ENCODE data around the gene MPRIP.

Gene MPRIP

GRCh38 chr17:17231621-17232302 is 189.5 kb downstream of the MPRIP start:
- Mint-ChIP-seq H3K9me3 (no peaks in the 10 kb centered on the region), H3K27ac (no peak overlapping the region), H3K4me3 (no peak overlapping the region), H3K27me3 (no peaks in the 10 kb centered on the region), H3K36me3 (peaks cover 2% of the 10 kb centered on the region), H3K4me1 (peaks cover 27% of the 10 kb centered on the region)

GRCh38 chr17:17232303-17232621 is 190.0 kb downstream of the MPRIP start:
- Mint-ChIP-seq H3K27me3 (no peaks in the 10 kb centered on the region), H3K9me3 (no peaks in the 10 kb centered on the region), H3K36me3 (peaks cover 2% of the 10 kb centered on the region), H3K4me1 (peaks cover 27% of the 10 kb centered on the region), H3K27ac (no peak overlapping the region), H3K4me3 (no peak overlapping the region)

- Mint-ChIP-seq H3K27me3 (no peaks in the 10 kb centered on the region), H3K4me1 (peaks cover 40% of the 10 kb centered on the region), H3K9me3 (no peaks in the 10 kb centered on the region), H3K36me3 (no peaks in the 10 kb centered on the region), H3K27ac (peak overlapping the region; percentile 10), H3K4me3 (peak overlapping the region; percentile 96)
Observed at GRCh38 chr17:17235212-17236174, 193.2 kb downstream of the MPRIP start.

- no peaks in the 10 kb centered on the region for H3K36me3 Mint-ChIP-seq
- H3K9me3 Mint-ChIP-seq, result no peaks in the 10 kb centered on the region
- H3K4me3 Mint-ChIP-seq, result peak overlapping the region; percentile 96
- H3K4me1 Mint-ChIP-seq, result peaks cover 40% of the 10 kb centered on the region
- H3K27me3 Mint-ChIP-seq, result no peaks in the 10 kb centered on the region
- peak overlapping the region; percentile 100 for H3K27ac Mint-ChIP-seq
Observed at GRCh38 chr17:17236295-17237025, 194.2 kb downstream of the MPRIP start.

GRCh38 chr17:17237026-17237799 is 195.0 kb downstream of the MPRIP start, which contains the start of gene FLCN:
Gene FLCN (minus strand): TSS chr17:17237168. CDS start chr17:17228137, 9,031 bp downstream.
- no peaks in the 10 kb centered on the region for H3K36me3 Mint-ChIP-seq
- H3K4me1 Mint-ChIP-seq, result peaks cover 34% of the 10 kb centered on the region
- H3K27ac Mint-ChIP-seq, result peak within 1 kb of the TSS; percentile 100
- peak within 1 kb of the TSS; percentile 96 for H3K4me3 Mint-ChIP-seq
- H3K27me3 Mint-ChIP-seq, result no peaks in the 10 kb centered on the region
- no peaks in the 10 kb centered on the region for H3K9me3 Mint-ChIP-seq

- Mint-ChIP-seq H3K27me3 (no peaks in the 10 kb centered on the region), H3K36me3 (no peaks in the 10 kb centered on the region), H3K4me1 (peaks cover 30% of the 10 kb centered on the region), H3K4me3 (peak overlapping the region; percentile 58), H3K27ac (no peak overlapping the region), H3K9me3 (no peaks in the 10 kb centered on the region)
Observed at GRCh38 chr17:17239832-17240231, 197.6 kb downstream of the MPRIP start.

- H3K4me3 Mint-ChIP-seq, result no peak overlapping the region
- no peaks in the 10 kb centered on the region for H3K9me3 Mint-ChIP-seq
- H3K27me3 Mint-ChIP-seq, result no peaks in the 10 kb centered on the region
- no peak overlapping the region for H3K27ac Mint-ChIP-seq
- peaks cover 13% of the 10 kb centered on the region for H3K4me1 Mint-ChIP-seq
- no peaks in the 10 kb centered on the region for H3K36me3 Mint-ChIP-seq
Observed at GRCh38 chr17:17241656-17242055, 199.4 kb downstream of the MPRIP start.

GRCh38 chr17:17242246-17242645 is 200.0 kb downstream of the MPRIP start:
- peaks cover under 1% of the 10 kb centered on the region for H3K36me3 Mint-ChIP-seq
- no peak overlapping the region for H3K4me3 Mint-ChIP-seq
- no peaks in the 10 kb centered on the region for H3K27me3 Mint-ChIP-seq
- no peak overlapping the region for H3K27ac Mint-ChIP-seq
- no peaks in the 10 kb centered on the region for H3K9me3 Mint-ChIP-seq
- peaks cover 13% of the 10 kb centered on the region for H3K4me1 Mint-ChIP-seq

Measured in activated naive CD4-positive, alpha-beta T cell treated with anti-CD3 and anti-CD28 coated beads, Interleukin-2, amount 50 U/mL, for 24 hours (primary cell).